H9 (cell line): ENCODE results near the gene PRKD2. TPM values are rescaled to one million over a fixed set of nuclear protein-coding genes. Genes with fewer than 3 reads are reported as not detected.

Experiments used
- DNase-seq: peaks from one replicate; pipeline ENCODE4 v3.0.0-alpha.2; 2017
- H2AFZ ChIP-seq: one replicate; pipeline ENCODE4 v1.6.1; 2013; ENCODE audit warnings: mild to moderate bottlenecking, low read length, control low read depth, moderate library complexity
- H2AK5ac ChIP-seq: 2 replicates; pipeline ENCODE4 v1.6.1; 2013; ENCODE audit warnings: low read length, control low read depth, mixed read lengths; ENCODE audit not compliant: insufficient read length
- H2BK120ac ChIP-seq: one replicate; pipeline ENCODE4 v1.6.1; 2013; ENCODE audit warnings: low read depth, mild to moderate bottlenecking, low read length, control low read depth, inconsistent platforms; ENCODE audit not compliant: poor library complexity, severe bottlenecking
- H2BK12ac ChIP-seq: 2 replicates; pipeline ENCODE4 v1.6.1; 2013; ENCODE audit warnings: low read length, control low read depth, mixed read lengths, low read depth; ENCODE audit not compliant: insufficient read length
- H2BK15ac ChIP-seq: 2 replicates; pipeline ENCODE4 v1.6.1; 2013; ENCODE audit warnings: low read depth, low read length, control low read depth
- H2BK20ac ChIP-seq: one replicate; pipeline ENCODE4 v1.6.1; 2013; ENCODE audit warnings: low read depth, mild to moderate bottlenecking, low read length, control low read depth, inconsistent platforms; ENCODE audit not compliant: poor library complexity, severe bottlenecking
- H2BK5ac ChIP-seq: 2 replicates; pipeline ENCODE4 v1.6.1; 2013; ENCODE audit warnings: low read length, control low read depth, mixed read lengths; ENCODE audit not compliant: insufficient read length
- H3K14ac ChIP-seq: 2 replicates; pipeline ENCODE4 v1.6.1; 2013; ENCODE audit warnings: low read length, control low read depth; ENCODE audit not compliant: insufficient read depth
- H3K18ac ChIP-seq: 2 replicates; pipeline ENCODE4 v1.6.1; 2013; ENCODE audit warnings: low read depth, mild to moderate bottlenecking, mixed read lengths, low read length, control low read depth; ENCODE audit not compliant: insufficient read length
- H3K23ac ChIP-seq: 2 replicates; pipeline ENCODE4 v1.6.1; 2013; ENCODE audit warnings: low read length, control low read depth, mixed read lengths, low read depth; ENCODE audit not compliant: insufficient read length
- H3K23me2 ChIP-seq: 2 replicates; pipeline ENCODE4 v1.6.1; 2013; ENCODE audit warnings: low read depth, mild to moderate bottlenecking, mixed read lengths, low read length, control low read depth; ENCODE audit not compliant: insufficient read length, poor library complexity, severe bottlenecking
- H3K27ac ChIP-seq: 2 replicates; pipeline ENCODE4 v1.5.1; 2013; ENCODE audit warnings: low read length, control low read depth, mixed read lengths, low read depth; ENCODE audit not compliant: insufficient read length
- H3K27me3 ChIP-seq: 2 replicates; pipeline ENCODE4 v1.6.1; 2013; ENCODE audit warnings: low read length, control low read depth, inconsistent platforms; ENCODE audit not compliant: insufficient read depth
- H3K4ac ChIP-seq: 2 replicates; pipeline ENCODE4 v1.6.1; 2013; ENCODE audit warnings: low read depth, mild to moderate bottlenecking, control low read depth, inconsistent platforms, low read length, moderate library complexity
- H3K4me1 ChIP-seq: 2 replicates; pipeline ENCODE4 v1.6.1; 2013; ENCODE audit warnings: low read length, control low read depth, inconsistent platforms; ENCODE audit not compliant: insufficient read depth
- H3K4me2 ChIP-seq: 2 replicates; pipeline ENCODE4 v1.6.1; 2013; ENCODE audit warnings: low read length, control low read depth, mixed read lengths; ENCODE audit not compliant: insufficient read length, insufficient read depth
- H3K56ac ChIP-seq: 2 replicates; pipeline ENCODE4 v1.6.1; 2013; ENCODE audit warnings: low read depth, mild to moderate bottlenecking, mixed read lengths, low read length, control low read depth; ENCODE audit not compliant: insufficient read length
- H3K79me1 ChIP-seq: 2 replicates; pipeline ENCODE4 v1.6.1; 2013; ENCODE audit warnings: low read depth, mild to moderate bottlenecking, moderate library complexity, low read length, control low read depth, inconsistent platforms; ENCODE audit not compliant: insufficient read depth, poor library complexity, severe bottlenecking
- H3K79me2 ChIP-seq: 2 replicates; pipeline ENCODE4 v1.6.1; 2013; ENCODE audit warnings: low read length, control low read depth, inconsistent platforms; ENCODE audit not compliant: insufficient read depth
- H3K9ac ChIP-seq: 2 replicates; pipeline ENCODE4 v1.6.1; 2013; ENCODE audit warnings: low read length, control low read depth, mixed read lengths; ENCODE audit not compliant: insufficient read length; ENCODE audit errors: extremely low read depth
- H3K9me3 ChIP-seq: one replicate; pipeline ENCODE4 v1.6.1; 2013; ENCODE audit warnings: low read depth, low read length, inconsistent platforms; ENCODE audit not compliant: control insufficient read depth
- H3T11ph ChIP-seq: one replicate; pipeline ENCODE4 v1.6.1; 2013; ENCODE audit warnings: mild to moderate bottlenecking, low read length, control low read depth, inconsistent platforms
- H4K20me1 ChIP-seq: one replicate; pipeline ENCODE4 v1.6.1; 2013; ENCODE audit not compliant: control insufficient read depth, insufficient read length, insufficient read depth
- H4K5ac ChIP-seq: 2 replicates; pipeline ENCODE4 v1.6.1; 2013; ENCODE audit warnings: low read depth, mild to moderate bottlenecking, mixed read lengths, low read length, control low read depth; ENCODE audit not compliant: insufficient read length
- H4K8ac ChIP-seq: replicated peaks from 2 replicates; pipeline ENCODE4 v1.6.1; 2013; ENCODE audit warnings: low read length, control low read depth, mixed read lengths, low read depth; ENCODE audit not compliant: insufficient read length
- H4K91ac ChIP-seq: 2 replicates; pipeline ENCODE4 v1.6.1; 2013; ENCODE audit warnings: low read depth, mild to moderate bottlenecking, moderate library complexity, mixed read lengths, low read length, control low read depth; ENCODE audit not compliant: insufficient read length
- H3K27ac Mint-ChIP-seq, 3 experiments: 2 replicates in 2 of 3; 3 replicates in 1 of 3; pipeline ENCODE4 v1.8.0; 2020 to 2021; ENCODE audit warnings: mixed read lengths in 3 of 3, mild to moderate bottlenecking in 1 of 3, moderate library complexity in 1 of 3
- H3K27me3 Mint-ChIP-seq: 2 replicates; pipeline ENCODE4 v1.8.0; 2021; ENCODE audit warnings: low read depth, mild to moderate bottlenecking, moderate library complexity, mixed read lengths
- H3K36me3 Mint-ChIP-seq, 3 experiments: 2 replicates in 2 of 3; 3 replicates in 1 of 3; pipeline ENCODE4 v1.8.0; 2020 to 2021; ENCODE audit warnings: low read depth in 3 of 3, mixed read lengths in 3 of 3; ENCODE audit not compliant: insufficient read depth in 1 of 3
- H3K4me1 Mint-ChIP-seq, 2 experiments: 2 replicates each; pipeline ENCODE4 v1.8.0; 2020; ENCODE audit warnings: mixed read lengths in 2 of 2
- H3K4me3 Mint-ChIP-seq, 2 experiments: 2 replicates in 1 of 2; 3 replicates in 1 of 2; pipeline ENCODE4 v1.8.0; 2020 to 2021; ENCODE audit warnings: mild to moderate bottlenecking in 2 of 2, mixed read lengths in 2 of 2, moderate library complexity in 1 of 2
- H3K9me3 Mint-ChIP-seq, 2 experiments: 2 replicates in 1 of 2; 3 replicates in 1 of 2; pipeline ENCODE4 v1.8.0; 2020; ENCODE audit warnings: mild to moderate bottlenecking in 2 of 2, mixed read lengths in 2 of 2, moderate library complexity in 1 of 2
- WGBS: extraction: QIAGEN DNeasy Blood & Tissue Kit; methylation state at CpG from one replicate; pipeline ENCODE4 v1.1.7; 2013; ENCODE audit warnings: missing lambda C conversion rate, low lambda C conversion rate, mixed read lengths; ENCODE audit not compliant: insufficient read length; ENCODE audit errors: extremely low coverage; 5-methylcytosine and 5-hydroxymethylcytosine counted together
- total RNA-seq: library from RNA; stranded (reverse); gene quantifications from 2 replicates; pipeline ENCODE4 v1.2.1, GENCODE V29; 2021
- TF ChIP-seq, protein P1 (sequence below): fragments of 200-600 bp; sonication (generic); conservative IDR thresholded peaks from 3 replicates; pipeline ENCODE4 v1.8.0; 2021; ENCODE audit warnings: antibody characterized with exemption, mild to moderate bottlenecking

PRKD2 gene
- total RNA-seq, 1 experiment from 2014 or later, result 60.7 TPM

GRCh38 chr19:46718934-46719622 lies 2.2 kb upstream of the PRKD2 start:
- Histone ChIP-seq H2AFZ (no peak overlapping the region), H3K27ac (no peak overlapping the region)
- H3K9me3 Mint-ChIP-seq, result no peaks in the 10 kb centered on the region

More at GRCh38 chr19:46718934-46719622, 2.2 kb upstream of the PRKD2 start:
- H3K9ac ChIP-seq, result no peak overlapping the region
- no peaks in the 10 kb centered on the region; the same call in 1 of the 2 replicates for H3K79me2 ChIP-seq
- Mint-ChIP-seq H3K36me3 (peaks cover 17 to 36% (median 36%) of the 10 kb centered on the region in 3 experiments), H3K27me3 (no peaks in the 10 kb centered on the region; the same call in 1 of the 2 replicates), H3K4me1 (peaks cover 15 to 19% of the 10 kb centered on the region in 2 experiments), H3K27ac (peak overlapping the region in 1 of 3 experiments; percentile 13; a peak in 4 of 7 replicates), H3K4me3 (peak overlapping the region in 1 of 2 experiments; percentile 19; a peak in 1 of 5 replicates)
- no peak overlapping the region for H2AK5ac ChIP-seq
- no peaks in the 10 kb centered on the region for H3K9me3 ChIP-seq
- no peak overlapping the region for H3T11ph ChIP-seq
- H4K5ac ChIP-seq, result no peak overlapping the region
- H2BK20ac ChIP-seq, result no peak overlapping the region
- no peak overlapping the region for H4K91ac ChIP-seq
- H3K23ac ChIP-seq, result no peak overlapping the region
- H3K4me2 ChIP-seq, result no peak overlapping the region
- no peak overlapping the region for H3K14ac ChIP-seq
- no peaks in the 10 kb centered on the region; the same call in 1 of the 2 replicates for H3K4me1 ChIP-seq
- H4K20me1 ChIP-seq, result no peaks in the 10 kb centered on the region
- H2BK12ac ChIP-seq, result no peak overlapping the region
- H3K4ac ChIP-seq, result no peak overlapping the region
- H2BK120ac ChIP-seq, result no peak overlapping the region
- no peak for DNase-seq
- no peak overlapping the region for H3K56ac ChIP-seq
- TF ChIP-seq, protein P1, sequence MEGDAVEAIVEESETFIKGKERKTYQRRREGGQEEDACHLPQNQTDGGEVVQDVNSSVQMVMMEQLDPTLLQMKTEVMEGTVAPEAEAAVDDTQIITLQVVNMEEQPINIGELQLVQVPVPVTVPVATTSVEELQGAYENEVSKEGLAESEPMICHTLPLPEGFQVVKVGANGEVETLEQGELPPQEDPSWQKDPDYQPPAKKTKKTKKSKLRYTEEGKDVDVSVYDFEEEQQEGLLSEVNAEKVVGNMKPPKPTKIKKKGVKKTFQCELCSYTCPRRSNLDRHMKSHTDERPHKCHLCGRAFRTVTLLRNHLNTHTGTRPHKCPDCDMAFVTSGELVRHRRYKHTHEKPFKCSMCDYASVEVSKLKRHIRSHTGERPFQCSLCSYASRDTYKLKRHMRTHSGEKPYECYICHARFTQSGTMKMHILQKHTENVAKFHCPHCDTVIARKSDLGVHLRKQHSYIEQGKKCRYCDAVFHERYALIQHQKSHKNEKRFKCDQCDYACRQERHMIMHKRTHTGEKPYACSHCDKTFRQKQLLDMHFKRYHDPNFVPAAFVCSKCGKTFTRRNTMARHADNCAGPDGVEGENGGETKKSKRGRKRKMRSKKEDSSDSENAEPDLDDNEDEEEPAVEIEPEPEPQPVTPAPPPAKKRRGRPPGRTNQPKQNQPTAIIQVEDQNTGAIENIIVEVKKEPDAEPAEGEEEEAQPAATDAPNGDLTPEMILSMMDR, result no peak
- peak overlapping the region; percentile 20 for H2BK5ac ChIP-seq
- no peak overlapping the region for H2BK15ac ChIP-seq
- no peaks in the 10 kb centered on the region for H3K27me3 ChIP-seq
- H3K18ac ChIP-seq, result no peak overlapping the region
- no peak overlapping the region for H4K8ac ChIP-seq
- H3K23me2 ChIP-seq, result peaks cover 15% of the 10 kb centered on the region
- H3K79me1 ChIP-seq, result no peaks in the 10 kb centered on the region
- no CpG with 5 or more reads among the region's 15 CpGs for WGBS
